ENCODE results near the gene ZNF398. TPM values are rescaled to one million over a fixed set of nuclear protein-coding genes. Genes with fewer than 3 reads are reported as not detected.

Gene ZNF398, protein sequence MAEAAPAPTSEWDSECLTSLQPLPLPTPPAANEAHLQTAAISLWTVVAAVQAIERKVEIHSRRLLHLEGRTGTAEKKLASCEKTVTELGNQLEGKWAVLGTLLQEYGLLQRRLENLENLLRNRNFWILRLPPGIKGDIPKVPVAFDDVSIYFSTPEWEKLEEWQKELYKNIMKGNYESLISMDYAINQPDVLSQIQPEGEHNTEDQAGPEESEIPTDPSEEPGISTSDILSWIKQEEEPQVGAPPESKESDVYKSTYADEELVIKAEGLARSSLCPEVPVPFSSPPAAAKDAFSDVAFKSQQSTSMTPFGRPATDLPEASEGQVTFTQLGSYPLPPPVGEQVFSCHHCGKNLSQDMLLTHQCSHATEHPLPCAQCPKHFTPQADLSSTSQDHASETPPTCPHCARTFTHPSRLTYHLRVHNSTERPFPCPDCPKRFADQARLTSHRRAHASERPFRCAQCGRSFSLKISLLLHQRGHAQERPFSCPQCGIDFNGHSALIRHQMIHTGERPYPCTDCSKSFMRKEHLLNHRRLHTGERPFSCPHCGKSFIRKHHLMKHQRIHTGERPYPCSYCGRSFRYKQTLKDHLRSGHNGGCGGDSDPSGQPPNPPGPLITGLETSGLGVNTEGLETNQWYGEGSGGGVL
- 5.5 and 5.8 TPM in 2 replicates for total RNA-seq

GRCh38 chr7:149147072-149147751, at the start of gene ZNF398:
ZNF398 (plus strand) TSS chr7:149147453; CDS start chr7:149147743, 290 bp downstream.

DNA sequence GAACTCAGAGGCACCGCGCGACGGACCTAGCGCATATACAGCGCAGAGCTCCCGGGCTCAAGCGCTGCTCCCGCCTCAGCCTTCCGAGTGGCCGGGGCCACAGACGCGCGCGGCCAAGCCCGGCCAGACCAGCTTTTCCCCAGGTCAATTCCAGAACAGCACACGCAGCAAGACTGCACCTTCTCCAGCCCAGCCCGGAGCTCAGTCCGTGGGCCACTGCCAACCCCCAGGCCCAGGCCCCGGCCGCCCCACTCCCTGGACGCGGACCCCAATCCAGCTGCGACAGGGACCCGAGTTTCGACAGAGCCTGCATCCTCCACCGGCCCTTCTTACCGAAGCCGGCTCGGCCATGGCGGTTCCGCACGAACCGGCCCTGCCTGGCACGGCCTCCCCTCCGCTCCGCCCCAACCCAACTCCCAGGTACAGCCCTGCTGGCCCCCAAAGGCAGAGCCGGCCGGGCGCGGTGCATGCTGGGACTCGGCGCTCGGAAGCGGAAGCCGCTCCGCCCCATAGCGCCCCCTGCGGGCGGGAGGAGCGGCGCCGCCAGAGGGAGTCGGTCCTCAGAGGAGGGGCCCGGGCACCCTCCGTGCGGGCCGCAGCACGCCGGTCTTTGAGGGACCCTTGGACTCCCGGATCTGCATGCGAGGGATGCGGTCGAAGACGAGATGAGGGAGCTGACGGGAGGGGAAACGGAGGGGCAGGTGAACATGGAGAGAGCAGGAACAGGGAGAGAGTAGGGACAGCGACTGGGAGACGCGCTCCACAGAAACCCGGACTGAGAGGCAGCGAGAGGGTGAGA, 21.2 kb upstream of the ZNF398 start, which contains the start of gene ZNF425:
Gene ZNF425 (minus strand): TSS at position 462 of the 799 bp plus-strand sequence. CDS start 111 bp downstream, at position 351.

GRCh38 chr7:149195180-149196150, 48.2 kb downstream of the ZNF398 start, which contains the start of gene ZNF282:
ZNF282 (plus strand) TSS chr7:149195546; CDS start chr7:149195590, 44 bp downstream.

Other genes with a start within 250 kb of the ZNF398 start
- gene PDIA4, start 118.9 kb upstream of the ZNF398 start, total RNA-seq: 507 and 522 TPM in 2 replicates
- 7.8 and 8.1 TPM in 2 replicates for gene ZNF786, start 56.7 kb upstream of the ZNF398 start, total RNA-seq
- gene ZNF425, start 21.1 kb upstream of the ZNF398 start, total RNA-seq: 0.97 and 1.2 TPM in 2 replicates
- gene ZNF282, start 48.1 kb downstream of the ZNF398 start, total RNA-seq: 22.9 and 23.1 TPM in 2 replicates
- gene ZNF212, start 92.2 kb downstream of the ZNF398 start, total RNA-seq: 3.3 and 4.9 TPM in 2 replicates
- 4.5 and 5.3 TPM in 2 replicates for gene ZNF783, start 114.7 kb downstream of the ZNF398 start, total RNA-seq